GM10266 (cell line): Measurements from ENCODE around the gene CAMSAP3.

Experiments used
- DNase-seq: peaks from one replicate; pipeline ENCODE4 v3.0.0; 2012; ENCODE audit errors: extremely low spot score
- TF ChIP-seq, protein P1 (sequence below): IDR thresholded peaks from 2 replicates; pipeline ENCODE4 v1.5.1; 2012; ENCODE audit warnings: mild to moderate bottlenecking, low read depth; ENCODE audit not compliant: control insufficient read depth, insufficient read depth; ENCODE audit errors: missing control alignments

The CAMSAP3 gene

DNA sequence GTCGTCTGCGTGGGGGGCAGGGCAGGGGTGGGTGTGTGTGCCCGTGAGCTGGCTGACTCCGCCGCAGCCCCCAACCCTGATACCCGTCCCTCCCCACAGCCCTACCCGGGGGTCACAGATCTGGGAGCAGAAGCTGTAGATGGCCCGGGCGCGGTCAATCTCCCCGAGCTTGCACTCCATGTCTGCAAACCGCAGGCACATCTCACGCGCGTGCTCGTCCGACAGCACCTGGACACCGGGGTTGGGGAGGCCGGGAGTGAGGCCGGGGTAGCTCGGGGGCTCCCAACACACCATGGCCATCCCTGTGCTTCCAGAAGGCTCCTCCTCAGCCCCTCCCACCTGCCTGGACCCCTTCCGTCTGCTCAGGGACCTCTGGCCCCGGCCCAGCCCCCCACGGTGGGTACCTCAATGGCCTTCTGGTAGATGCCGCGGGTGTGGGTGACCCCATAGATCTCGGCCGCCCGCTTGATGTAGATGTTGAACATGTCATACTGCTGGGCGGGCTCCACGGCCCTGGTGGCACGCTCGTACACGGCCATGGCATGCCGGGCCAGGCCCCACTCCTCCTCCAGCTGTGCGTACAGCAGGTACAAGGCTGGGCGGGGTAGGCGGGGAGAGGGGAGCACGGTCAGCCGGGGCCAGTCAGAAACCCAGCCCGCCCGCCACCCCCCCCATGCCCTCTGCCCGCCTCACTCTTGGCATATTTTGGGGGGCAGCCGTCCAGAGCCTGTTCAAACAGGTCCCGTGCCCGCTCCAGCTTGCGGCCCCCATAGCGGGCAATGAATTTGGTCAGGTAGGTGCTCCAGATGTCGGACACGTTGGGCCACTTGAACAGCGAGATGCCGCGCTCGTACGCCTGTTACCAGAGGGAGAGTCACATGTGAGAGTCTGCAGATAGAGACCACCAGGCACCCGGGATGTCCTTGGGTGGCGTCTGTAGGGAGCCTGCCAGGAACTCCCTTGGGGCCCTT lies 25.1 kb downstream of the CAMSAP3 start:
- TF ChIP-seq, protein P1, sequence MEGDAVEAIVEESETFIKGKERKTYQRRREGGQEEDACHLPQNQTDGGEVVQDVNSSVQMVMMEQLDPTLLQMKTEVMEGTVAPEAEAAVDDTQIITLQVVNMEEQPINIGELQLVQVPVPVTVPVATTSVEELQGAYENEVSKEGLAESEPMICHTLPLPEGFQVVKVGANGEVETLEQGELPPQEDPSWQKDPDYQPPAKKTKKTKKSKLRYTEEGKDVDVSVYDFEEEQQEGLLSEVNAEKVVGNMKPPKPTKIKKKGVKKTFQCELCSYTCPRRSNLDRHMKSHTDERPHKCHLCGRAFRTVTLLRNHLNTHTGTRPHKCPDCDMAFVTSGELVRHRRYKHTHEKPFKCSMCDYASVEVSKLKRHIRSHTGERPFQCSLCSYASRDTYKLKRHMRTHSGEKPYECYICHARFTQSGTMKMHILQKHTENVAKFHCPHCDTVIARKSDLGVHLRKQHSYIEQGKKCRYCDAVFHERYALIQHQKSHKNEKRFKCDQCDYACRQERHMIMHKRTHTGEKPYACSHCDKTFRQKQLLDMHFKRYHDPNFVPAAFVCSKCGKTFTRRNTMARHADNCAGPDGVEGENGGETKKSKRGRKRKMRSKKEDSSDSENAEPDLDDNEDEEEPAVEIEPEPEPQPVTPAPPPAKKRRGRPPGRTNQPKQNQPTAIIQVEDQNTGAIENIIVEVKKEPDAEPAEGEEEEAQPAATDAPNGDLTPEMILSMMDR = no peak

DNA sequence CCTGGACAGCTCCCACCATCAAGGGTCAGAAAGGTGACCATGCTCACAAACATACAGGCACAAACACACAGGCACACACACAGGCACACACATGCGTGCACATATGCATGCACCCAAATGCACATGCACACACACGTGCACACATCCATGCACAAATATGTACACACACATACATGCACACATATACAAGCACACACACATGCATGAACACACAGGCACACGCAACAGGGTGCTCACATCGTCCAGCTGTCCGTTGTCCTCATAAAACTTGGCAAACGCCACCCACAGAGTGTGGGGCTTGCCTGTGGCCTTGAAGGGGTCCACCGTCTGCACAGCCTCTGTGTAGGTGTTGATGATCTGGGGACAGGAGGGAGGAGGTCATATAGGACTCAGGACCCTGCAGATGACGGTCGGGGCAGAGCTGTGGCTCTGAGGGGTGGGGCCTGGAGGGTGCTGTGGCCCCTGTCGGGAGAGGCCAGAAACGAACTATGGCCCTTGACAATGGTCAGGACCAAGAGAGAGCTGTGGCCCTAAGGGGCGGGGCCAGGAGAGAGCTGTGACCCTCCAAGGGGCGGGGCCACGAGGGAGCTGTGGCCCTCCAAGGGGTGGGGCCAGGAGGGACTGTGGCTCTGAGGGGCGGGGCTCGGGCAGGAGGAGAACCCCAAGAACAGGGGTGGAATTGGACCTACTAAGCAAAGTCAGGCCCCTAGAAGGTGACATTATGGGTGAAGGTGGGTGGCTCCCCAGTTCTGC lies 27.4 kb downstream of the CAMSAP3 start:
- TF ChIP-seq, protein P1 = no peak
- DNase-seq = no peak

More for the DNA sequence above, 25.1 kb downstream of the CAMSAP3 start:
- no peak for DNase-seq

DNA sequence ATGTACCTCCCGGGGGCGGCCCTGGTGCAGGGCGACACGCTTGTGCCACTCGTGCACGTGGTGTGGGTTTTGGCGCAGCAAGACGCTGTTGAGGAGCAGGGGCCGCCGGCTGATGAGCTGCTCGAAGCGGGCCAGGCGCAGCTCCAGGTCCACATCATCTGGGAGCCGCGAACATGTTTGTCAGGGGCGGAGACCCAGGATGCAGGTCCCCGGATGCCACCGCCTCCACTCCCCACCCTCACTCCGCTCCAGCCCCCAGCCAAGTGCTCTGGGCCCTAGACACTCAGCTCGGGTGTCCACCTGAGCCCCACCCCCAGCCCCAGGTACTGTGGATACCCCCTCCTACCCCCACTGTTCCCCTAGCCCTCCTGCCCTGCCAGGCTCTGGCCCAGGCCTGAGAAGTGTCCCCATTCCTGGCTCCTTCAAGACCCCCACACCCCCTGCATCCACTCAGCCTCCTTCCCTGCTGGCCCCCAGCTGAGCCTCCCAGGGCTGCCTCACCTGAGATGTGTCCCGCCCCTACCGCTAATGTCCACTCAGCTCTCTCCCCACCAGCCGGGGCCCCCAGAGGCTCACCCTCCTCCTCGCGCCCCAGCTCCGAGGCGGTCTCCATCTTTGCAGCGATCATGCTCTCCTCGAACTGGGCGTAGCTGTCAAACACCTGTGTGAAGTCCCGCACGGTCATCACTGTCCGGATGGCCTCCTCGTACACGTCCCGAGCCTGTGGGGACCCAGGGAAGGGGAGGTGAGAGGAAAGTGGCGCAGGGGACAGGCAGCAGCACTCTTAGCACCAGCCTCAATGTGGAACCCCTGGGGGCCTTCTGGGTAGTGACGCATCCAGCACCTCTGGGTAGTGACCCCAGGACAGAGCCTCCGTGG lies 28.3 kb downstream of the CAMSAP3 start:
- TF ChIP-seq, protein P1 = no peak
- no peak for DNase-seq

DNA sequence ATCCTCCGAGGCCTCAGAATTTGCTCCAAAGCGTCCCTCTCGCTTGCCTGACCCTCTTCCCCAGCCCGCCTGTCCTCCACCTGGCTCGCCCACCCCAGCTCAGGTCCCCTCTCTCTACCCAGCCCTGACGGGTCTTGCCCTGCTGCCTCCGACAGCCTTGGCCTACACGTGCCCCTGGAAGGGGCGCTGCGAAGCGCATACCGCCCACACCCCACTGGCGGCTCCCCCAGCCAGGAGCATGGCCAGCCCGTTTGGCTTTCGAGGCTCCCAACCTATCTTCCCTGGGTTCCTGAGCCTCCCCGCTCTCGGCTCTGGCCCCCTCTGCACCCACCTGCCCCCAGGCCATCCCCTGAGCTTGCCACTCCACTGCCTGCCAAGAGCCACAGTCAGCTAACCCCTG lies 29.1 kb downstream of the CAMSAP3 start:
- DNase-seq = no peak
- TF ChIP-seq, protein P1 = no peak

DNA sequence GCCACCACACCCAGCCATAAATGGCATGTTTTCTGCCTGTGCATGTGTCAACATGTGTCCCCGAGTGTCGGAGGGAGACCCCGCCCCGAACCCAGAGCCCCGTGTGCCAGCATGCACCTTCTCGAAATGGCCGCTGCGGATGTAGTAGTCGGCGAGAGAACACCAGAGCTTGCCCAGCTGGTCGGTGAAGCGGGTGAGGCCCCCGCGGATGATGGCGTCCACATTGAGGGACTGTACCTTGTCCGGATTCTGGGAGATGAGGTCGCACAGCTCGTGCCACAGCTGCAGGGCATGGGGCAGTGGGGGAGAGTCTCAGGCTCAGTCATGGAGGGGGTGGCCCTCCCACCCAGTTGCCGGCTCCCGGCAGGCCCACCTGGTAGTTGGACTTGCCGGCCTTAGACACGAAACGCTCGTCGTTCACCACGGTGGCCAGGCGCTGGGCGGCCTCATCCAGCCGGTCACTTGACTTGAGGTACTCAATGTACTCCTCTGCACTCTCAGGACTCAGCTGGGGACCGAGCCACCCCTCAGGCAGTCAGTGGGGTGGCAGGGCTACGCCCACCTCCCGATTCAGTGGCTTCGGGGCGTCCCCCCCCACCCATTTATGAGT lies 30.2 kb downstream of the CAMSAP3 start:
- TF ChIP-seq, protein P1 = no peak

DNA sequence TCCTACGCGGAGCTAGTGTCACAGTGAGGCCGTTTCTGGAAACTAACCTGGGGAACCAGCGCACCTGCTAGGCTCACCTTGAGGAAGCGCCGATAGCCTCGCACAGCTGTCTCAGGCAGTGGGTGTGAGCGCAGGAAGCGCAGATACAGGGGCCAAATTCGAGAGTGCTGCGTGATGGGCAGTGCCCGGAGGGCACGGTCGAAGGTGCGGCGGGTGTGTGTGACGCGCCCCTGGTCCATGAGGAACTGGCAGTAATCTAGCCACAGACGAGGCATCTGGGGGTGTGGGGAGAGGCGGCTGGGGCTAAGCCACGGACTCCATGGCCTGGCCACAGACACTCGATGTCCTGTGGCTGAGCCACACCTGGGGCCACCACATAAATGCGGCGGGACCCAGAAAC lies 31.5 kb downstream of the CAMSAP3 start:
- no peak for DNase-seq
- TF ChIP-seq, protein P1 = no peak

More for the DNA sequence above, 30.2 kb downstream of the CAMSAP3 start:
- DNase-seq = no peak
